Activated T-cell treated with anti-CD3 and anti-CD28 coated beads for 48 hours (primary cell): ENCODE data around the gene USP49.

Experiments used
- DNase-seq: peaks from one replicate; pipeline ENCODE4 v3.0.0-alpha.2; 2020; ENCODE audit warnings: low read depth

The USP49 gene

DNA sequence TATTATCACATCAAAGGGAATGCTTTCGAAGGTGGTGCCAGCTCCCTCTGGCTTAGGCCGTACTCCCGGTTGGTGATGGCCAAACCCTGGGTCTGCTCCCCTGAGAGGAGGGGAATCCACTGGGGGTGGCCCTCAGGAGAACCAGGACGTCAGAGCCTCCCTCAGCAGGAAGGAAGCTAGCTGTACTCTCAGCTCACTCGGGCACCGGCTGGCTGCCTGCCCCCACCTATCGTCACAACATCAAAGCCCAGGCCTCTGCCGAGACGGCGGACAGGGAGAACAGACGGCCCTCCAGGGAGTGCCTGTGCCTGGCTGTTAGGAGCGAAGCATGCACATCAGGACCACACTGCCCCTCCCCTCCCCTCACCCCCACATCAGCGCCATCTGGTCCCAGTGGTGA is 138.8 kb downstream of the USP49 start:
- no peak for DNase-seq

GRCh38 chr6:41755895-41756294 is 139.3 kb downstream of the USP49 start:
- no peak for DNase-seq

DNA sequence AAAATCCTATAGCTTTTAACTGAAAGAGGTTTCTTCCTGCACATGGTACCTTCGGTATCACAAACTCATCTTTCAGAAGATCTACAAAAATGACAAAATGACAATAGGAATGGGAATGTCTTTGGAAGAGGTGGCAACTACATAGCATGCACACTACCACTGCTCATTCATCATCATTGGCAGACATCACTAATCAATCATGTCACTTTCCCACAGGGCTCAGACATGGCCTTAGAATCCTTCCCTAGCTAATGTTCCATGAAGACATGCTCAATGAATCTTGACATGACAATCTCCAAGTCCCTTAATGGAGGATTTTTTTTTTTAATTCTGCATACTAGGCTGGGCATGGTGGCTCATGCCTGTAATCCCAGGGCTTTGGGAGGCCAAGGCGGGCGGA is 144.8 kb downstream of the USP49 start:
- no peak for DNase-seq

GRCh38 chr6:41748542-41748941 is 146.6 kb downstream of the USP49 start:
- no peak for DNase-seq

DNA sequence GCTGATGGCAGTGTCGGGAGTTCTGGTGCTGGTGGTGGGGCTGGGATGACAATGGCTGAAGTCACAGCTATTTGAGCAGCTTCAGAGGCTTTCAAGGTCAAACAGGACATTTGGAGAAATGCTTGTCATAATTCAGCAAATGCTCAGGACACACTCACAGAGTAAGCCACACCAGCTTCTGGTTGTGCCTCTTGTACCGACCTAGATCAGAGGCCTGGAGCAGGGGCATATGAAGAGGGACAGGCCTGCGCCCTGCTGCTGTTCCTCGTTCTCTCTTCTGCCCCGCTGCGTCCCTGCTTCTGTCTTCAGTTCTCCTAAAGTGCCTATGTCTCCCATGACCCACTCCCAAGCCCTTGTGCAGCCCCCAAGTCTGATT is 147.1 kb downstream of the USP49 start:
- DNase-seq = no peak

- DNase-seq = no peak
These were observed 147.7 kb downstream of the USP49 start, which contains the start of gene PGC for GRCh38 chr6:41747256-41748101. Gene PGC (minus strand): TSS chr6:41747397. CDS start chr6:41747334, 63 bp downstream.

DNA sequence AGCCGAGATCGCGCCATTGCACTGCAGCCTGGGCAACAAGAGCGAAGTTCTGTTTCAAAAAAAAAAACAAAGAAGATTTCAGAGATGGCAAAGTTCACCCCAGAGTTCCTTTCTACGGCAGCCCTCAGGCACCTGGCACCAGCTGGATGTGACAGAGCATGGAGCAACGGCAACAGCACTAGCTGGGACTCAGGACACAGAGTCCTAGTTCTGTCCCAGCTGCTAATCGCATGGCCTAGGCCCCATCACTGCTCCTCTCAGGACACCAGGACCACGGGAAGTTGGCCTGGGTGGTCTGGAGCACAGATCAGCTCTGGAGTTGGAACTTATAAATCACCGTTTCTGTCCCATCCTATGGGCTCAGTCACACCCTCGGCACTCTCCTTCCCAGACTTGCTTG is 149.1 kb downstream of the USP49 start:
- no peak for DNase-seq

DNA sequence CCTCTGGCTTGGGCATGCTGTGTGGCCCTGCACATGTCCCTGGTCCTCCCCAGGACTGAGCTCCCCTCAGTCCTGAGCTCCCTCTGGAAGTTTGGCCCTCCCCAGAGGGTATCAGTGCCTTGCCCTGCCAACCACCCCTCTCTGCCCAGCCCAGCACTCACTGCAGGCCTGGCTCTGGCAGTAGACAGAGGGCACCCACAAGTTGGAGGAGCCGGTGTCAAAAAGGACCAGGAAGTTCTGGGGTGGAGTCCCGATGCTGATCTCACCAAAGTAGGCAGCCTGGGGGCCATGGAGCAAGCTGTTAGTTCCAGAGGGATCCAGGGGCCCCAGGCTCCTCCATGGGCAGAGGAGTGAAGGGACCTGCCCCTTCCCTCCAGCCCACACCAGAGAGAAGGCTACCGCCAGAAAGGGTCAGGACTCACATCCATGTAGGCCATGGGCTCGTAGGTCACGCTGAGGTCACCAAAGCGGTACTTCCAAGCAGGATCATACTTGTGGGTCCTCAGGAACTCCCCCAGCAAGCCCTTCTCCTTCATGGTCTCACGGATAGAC is 150.9 kb downstream of the USP49 start:
- DNase-seq = no peak

DNA sequence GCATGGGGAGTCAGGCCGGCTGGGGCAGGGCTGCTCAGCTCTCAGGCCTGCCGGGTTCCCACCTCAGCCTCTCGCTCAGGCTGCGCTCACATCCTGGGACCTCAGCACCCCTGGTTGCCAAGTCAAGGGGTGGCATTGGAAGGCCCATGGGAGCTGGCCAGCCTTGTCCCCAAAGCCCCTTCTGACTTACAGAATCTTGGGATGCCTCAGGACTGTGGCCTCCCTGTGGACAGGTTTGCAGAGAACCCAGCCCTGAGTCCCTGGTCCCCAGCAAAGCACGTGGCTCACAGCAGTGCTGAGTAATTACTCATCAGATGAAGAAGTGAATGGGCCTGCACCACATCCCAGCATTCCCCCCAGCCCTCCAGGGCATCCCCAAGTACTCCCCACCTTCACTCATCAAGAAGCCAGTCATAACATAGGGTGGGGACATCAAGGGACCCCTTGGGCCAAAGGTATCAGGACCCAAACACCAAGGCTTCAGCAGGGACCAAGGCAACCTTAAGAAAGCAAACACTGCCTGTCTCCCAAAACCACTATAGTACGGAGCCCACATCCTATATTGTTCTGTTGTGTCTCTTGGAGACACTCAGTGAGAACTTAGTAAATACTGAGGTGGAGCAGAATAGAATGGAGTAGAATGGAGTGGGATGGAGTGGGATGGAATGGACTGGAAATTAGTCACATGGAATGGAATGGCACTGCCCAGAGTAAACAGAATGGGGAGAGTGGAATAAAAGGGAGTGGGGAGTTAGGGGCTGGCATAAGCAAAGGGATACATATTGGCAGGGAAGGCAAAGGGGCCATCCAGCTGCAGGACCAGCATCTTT is 151.6 kb downstream of the USP49 start:
- no peak for DNase-seq

DNA sequence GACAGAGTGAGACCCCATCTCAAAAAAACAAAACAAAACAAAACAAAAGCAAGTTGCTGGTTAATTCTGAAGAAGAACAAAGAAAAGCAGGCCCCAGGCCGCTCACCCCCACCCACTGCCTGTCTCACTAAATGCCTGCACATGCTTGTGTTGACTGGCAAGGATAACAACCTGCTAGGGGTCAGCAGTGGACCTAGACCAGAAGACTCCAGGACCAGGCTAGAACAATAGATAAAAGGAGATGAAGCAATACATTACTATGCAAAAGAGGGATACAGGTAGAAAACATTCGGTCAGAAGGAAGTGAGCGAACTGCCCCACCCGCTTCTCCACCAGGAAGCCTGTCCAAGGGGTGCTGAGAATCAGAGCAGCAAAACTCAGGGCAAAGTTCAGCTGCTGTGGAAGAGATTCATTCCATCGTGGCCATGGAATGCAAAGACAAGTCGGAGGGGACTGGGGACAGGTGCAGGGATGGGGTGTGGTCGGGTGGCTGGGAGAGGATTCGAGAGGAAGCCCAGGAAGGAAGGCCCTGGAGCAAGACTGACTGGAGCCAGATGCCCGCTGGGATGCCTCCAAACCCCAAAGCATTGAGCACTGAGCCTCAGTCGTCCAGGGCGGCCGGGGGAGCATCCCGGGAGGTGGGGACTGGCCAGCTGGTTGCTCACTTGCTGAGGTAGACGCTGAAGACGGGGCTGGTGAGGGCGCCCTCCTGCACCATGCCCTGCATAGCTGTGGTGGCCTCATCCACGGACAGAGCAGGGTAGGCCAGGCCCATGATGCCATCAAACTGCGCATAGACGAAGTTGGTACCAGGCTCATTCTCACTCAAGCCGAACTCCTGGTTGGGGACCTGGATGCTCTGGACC is 153.3 kb downstream of the USP49 start:
- no peak for DNase-seq

DNA sequence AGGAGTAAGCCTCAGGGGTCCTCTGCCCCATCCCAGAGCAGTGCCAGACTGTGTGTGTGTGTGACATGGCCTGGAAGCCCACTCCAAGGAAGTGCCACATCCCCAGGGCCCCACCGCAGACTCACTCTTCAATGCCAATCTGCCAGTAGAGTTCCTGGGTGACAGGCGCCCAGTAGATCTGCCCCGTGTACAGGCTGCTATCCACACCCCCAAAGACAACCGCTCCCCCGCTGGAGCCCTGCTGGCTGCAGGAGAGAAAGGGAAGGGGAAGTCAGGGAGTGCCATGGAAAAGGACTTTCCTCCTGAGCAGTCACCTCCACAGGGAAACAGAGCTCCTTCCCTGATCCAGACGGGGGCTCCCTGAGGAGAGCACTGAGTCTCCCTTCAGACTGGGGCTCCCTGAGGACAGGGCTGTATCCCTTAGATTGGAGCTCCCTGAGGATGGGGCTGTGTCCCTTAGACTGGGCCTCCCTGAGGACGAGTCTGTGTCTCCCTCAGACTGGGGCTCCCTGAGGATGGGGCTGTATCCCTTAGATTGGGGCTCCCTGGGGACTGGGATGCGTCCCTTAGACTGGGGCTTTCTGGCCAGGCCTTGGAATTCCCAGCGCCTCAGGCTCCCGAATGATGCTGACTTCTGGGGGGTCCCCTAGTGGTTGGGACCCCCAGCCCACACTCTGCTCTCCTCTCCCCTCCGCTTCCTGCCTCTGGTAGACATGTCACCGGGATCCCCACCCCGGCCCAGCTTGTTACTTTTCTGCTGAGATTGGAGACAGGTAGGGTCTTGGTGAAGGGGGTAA is 154.6 kb downstream of the USP49 start:
- no peak for DNase-seq
